Hepatocyte (in vitro differentiated cells): ENCODE results near the gene DPF3. TPM values are rescaled to one million over a fixed set of nuclear protein-coding genes. Genes with fewer than 3 reads are reported as not detected.

Experiments used
- DNase-seq: peaks from one replicate; pipeline ENCODE4 v3.0.0-alpha.2; 2016; ENCODE audit warnings: low spot score
- H2AFZ ChIP-seq: fragments of 200-600 bp; sonication (generic); 2 replicates; pipeline ENCODE4 v1.6.0; 2016; ENCODE audit warnings: antibody characterized with exemption, mild to moderate bottlenecking
- H3K27ac ChIP-seq: fragments of 200-600 bp; sonication (generic); 2 replicates; pipeline ENCODE4 v1.5.1; 2016; ENCODE audit warnings: mild to moderate bottlenecking
- H3K27me3 ChIP-seq: fragments of 200-600 bp; sonication (generic); 2 replicates; pipeline ENCODE4 v1.6.1; 2016
- H3K36me3 ChIP-seq: fragments of 200-600 bp; sonication (generic); replicated peaks from 2 replicates; pipeline ENCODE4 v1.5.1; 2016; ENCODE audit warnings: low read depth; ENCODE audit not compliant: insufficient read depth
- H3K4me1 ChIP-seq: fragments of 200-600 bp; sonication (generic); 2 replicates; pipeline ENCODE4 v1.5.1; 2016; ENCODE audit warnings: mild to moderate bottlenecking, moderate library complexity; ENCODE audit not compliant: insufficient read depth
- H3K4me2 ChIP-seq: fragments of 200-600 bp; sonication (generic); 2 replicates; pipeline ENCODE4 v1.6.0; 2016
- H3K4me3 ChIP-seq: fragments of 200-600 bp; sonication (generic); 2 replicates; pipeline ENCODE4 v1.5.1; 2016; ENCODE audit warnings: mild to moderate bottlenecking
- H3K79me2 ChIP-seq: fragments of 200-600 bp; sonication (generic); 2 replicates; pipeline ENCODE4 v1.6.0; 2017; ENCODE audit warnings: mild to moderate bottlenecking
- H3K9me2 ChIP-seq: fragments of 200-600 bp; sonication (generic); replicated peaks from 2 replicates; pipeline ENCODE4 v1.6.0; 2017; ENCODE audit warnings: mild to moderate bottlenecking; ENCODE audit not compliant: insufficient read depth
- H3K9me3 ChIP-seq: fragments of 200-600 bp; sonication (generic); 2 replicates; pipeline ENCODE4 v1.5.1; 2016; ENCODE audit warnings: low read depth, mild to moderate bottlenecking
- H4K20me1 ChIP-seq: fragments of 200-600 bp; sonication (generic); 2 replicates; pipeline ENCODE4 v1.6.0; 2016; ENCODE audit warnings: mild to moderate bottlenecking; ENCODE audit not compliant: insufficient read depth, poor library complexity, severe bottlenecking
- EZH2 ChIP-seq: fragments of 200-600 bp; sonication (generic); IDR thresholded peaks from 2 replicates; pipeline ENCODE4 v1.6.1; 2016; ENCODE audit warnings: antibody characterized with exemption, mild to moderate bottlenecking, borderline replicate concordance
- EZH2phosphoT487 ChIP-seq: fragments of 200-600 bp; sonication (generic); IDR thresholded peaks from one replicate; pipeline ENCODE4 v1.6.1; 2018; ENCODE audit warnings: antibody characterized with exemption, mild to moderate bottlenecking, low read depth, moderate library complexity; ENCODE audit not compliant: unreplicated experiment, severe bottlenecking
- WGBS: methylation state at CpG from one replicate; pipeline ENCODE4 v1.1.6; 2016; ENCODE audit warnings: low lambda C conversion rate; ENCODE audit errors: missing lambda C conversion rate; 5-methylcytosine and 5-hydroxymethylcytosine counted together
- polyA plus RNA-seq: library from polyadenylated mRNA; unstranded; fragments of >200 nt; fragmentation: Nextera tagmentation; extraction: Ambion mirVana; gene quantifications from 2 replicates; pipeline ENCODE4 v1.2.1, GENCODE V29; 2016
- total RNA-seq: library from RNA; depleted of rRNA; stranded (reverse); fragments of >200 nt; gene quantifications from 2 replicates; pipeline ENCODE4 v1.2.3, GENCODE V29; 2014
- TF ChIP-seq, protein P1 (sequence below): fragments of 200-600 bp; sonication (generic); IDR thresholded peaks from 2 replicates; pipeline ENCODE4 v1.5.1; 2016; ENCODE audit warnings: antibody characterized with exemption, mild to moderate bottlenecking; ENCODE audit not compliant: poor library complexity

DPF3 gene
- total and polyA plus RNA-seq, 2 experiments from 2014 or later: 0.21 to 0.47 TPM

DNA sequence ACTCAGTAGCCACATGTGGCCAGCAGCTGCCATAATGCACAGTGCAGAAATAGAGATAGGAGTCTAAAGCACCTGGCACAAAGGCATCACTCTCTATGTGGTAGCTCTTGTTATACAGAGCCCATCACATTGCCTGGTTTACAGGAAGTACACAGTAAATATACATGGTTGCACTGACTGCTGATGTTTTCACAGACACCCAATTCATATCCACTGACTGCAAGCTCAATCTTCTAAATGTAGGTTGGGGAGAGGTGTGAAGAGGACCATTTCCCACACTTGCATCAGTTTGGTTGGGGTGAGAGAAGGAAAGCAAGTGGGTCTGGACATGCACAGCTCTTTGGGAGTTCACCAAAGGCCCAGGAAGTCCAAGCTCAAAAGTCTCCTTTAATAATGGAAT lies 172.8 kb downstream of the DPF3 start:
- no peak overlapping the region for H3K27ac ChIP-seq
- no peaks in the 10 kb centered on the region for H3K9me3 ChIP-seq
- no peak overlapping the region for H3K4me2 ChIP-seq
- peaks cover 9% of the 10 kb centered on the region for H3K4me1 ChIP-seq
- H3K4me3 ChIP-seq: no peak overlapping the region
- TF ChIP-seq, protein P1, sequence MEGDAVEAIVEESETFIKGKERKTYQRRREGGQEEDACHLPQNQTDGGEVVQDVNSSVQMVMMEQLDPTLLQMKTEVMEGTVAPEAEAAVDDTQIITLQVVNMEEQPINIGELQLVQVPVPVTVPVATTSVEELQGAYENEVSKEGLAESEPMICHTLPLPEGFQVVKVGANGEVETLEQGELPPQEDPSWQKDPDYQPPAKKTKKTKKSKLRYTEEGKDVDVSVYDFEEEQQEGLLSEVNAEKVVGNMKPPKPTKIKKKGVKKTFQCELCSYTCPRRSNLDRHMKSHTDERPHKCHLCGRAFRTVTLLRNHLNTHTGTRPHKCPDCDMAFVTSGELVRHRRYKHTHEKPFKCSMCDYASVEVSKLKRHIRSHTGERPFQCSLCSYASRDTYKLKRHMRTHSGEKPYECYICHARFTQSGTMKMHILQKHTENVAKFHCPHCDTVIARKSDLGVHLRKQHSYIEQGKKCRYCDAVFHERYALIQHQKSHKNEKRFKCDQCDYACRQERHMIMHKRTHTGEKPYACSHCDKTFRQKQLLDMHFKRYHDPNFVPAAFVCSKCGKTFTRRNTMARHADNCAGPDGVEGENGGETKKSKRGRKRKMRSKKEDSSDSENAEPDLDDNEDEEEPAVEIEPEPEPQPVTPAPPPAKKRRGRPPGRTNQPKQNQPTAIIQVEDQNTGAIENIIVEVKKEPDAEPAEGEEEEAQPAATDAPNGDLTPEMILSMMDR: no peak
- TF ChIP-seq EZH2: no peak
- no peak for TF ChIP-seq EZH2phosphoT487
- no peak for DNase-seq
- H4K20me1 ChIP-seq: no peaks in the 10 kb centered on the region
- no peaks in the 10 kb centered on the region for H3K36me3 ChIP-seq
- H3K27me3 ChIP-seq: no peaks in the 10 kb centered on the region
- no peak overlapping the region for H2AFZ ChIP-seq
- no peaks in the 10 kb centered on the region for H3K9me2 ChIP-seq
- H3K79me2 ChIP-seq: no peaks in the 10 kb centered on the region

DNA sequence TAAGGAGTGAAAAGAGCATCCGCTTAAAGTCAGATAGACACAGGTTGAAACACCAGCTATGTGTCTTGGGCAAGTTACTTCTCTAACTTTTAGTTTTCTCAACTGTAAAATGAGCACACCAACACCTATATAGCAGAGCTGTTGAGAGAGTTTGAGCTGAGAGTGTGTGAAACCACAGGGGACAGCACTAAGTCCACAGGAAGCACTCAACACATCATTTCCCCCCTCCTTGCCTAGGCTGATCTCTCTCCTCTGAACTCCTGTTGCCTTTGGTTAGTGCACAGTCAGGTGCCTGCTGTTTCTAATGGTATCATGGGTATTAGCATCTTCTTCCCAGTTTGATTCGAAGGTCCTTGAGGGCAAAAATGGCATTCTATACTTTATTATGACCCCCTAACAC lies 176.7 kb downstream of the DPF3 start:
- no peaks in the 10 kb centered on the region for H3K9me2 ChIP-seq
- H3K4me3 ChIP-seq: no peak overlapping the region
- no peaks in the 10 kb centered on the region for H3K4me1 ChIP-seq
- no peaks in the 10 kb centered on the region for H3K9me3 ChIP-seq
- no peak overlapping the region for H3K4me2 ChIP-seq
- no peak for DNase-seq
- no peak overlapping the region for H3K27ac ChIP-seq
- H4K20me1 ChIP-seq: no peaks in the 10 kb centered on the region
- no peaks in the 10 kb centered on the region for H3K27me3 ChIP-seq
- H3K36me3 ChIP-seq: no peaks in the 10 kb centered on the region
- WGBS: 93% methylated on average over 2 of the region's 2 CpGs
- no peak overlapping the region for H2AFZ ChIP-seq
- no peaks in the 10 kb centered on the region for H3K79me2 ChIP-seq
- TF ChIP-seq EZH2phosphoT487 (no peak), EZH2 (no peak)

DNA sequence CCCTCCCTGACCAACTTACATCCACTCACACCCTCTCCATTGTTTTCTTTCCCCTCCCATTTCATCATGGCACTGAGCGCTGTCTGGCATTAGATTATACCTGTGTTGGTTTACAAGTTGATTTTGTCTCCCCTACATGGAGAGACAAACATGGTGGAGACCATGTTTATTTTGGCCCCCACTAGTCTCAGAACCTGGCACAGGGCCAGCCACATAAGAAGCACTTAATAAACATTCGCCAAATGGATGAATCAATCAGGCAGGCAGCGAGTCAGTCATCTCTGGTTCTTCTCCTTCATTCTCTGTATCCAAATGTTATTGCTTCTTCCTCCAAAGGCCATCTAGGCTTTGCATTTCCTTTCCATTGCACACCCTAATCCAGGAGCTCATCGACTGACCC lies 177.4 kb downstream of the DPF3 start:
- no peak overlapping the region for H2AFZ ChIP-seq
- no peak for TF ChIP-seq EZH2
- no peaks in the 10 kb centered on the region for H3K36me3 ChIP-seq
- H3K9me3 ChIP-seq: no peaks in the 10 kb centered on the region
- H4K20me1 ChIP-seq: no peaks in the 10 kb centered on the region
- no peak overlapping the region for H3K27ac ChIP-seq
- H3K4me2 ChIP-seq: no peak overlapping the region
- no peak overlapping the region for H3K4me3 ChIP-seq
- DNase-seq: no peak
- no peaks in the 10 kb centered on the region for H3K4me1 ChIP-seq
- H3K9me2 ChIP-seq: no peaks in the 10 kb centered on the region
- 81% methylated on average over 4 of the region's 4 CpGs for WGBS
- no peaks in the 10 kb centered on the region for H3K79me2 ChIP-seq
- H3K27me3 ChIP-seq: no peaks in the 10 kb centered on the region

DNA sequence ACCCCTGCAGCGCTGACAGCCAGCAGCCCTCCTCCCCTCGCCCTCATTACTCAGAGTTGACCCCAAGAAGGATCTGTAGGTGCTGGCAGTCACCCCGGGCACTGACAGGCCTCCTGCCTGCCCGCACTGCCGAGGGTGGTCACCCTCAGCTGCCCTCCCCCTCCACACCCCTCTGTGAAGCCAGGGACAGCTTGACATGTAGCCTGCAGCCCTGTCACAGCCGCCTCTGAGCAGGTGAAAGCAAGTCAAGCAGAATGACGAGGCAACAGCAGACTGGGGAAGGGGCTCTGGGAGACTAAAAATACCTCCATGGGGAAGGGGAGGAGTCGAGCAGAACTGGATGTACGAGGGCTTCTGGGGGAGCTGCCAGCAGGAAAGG lies 178.1 kb downstream of the DPF3 start:
- Histone ChIP-seq H3K27me3 (no peaks in the 10 kb centered on the region), H3K9me3 (no peaks in the 10 kb centered on the region)
- TF ChIP-seq, protein P1: no peak
- TF ChIP-seq EZH2phosphoT487: no peak
- TF ChIP-seq EZH2: no peak

More for the DNA sequence above, 178.1 kb downstream of the DPF3 start:
- no peaks in the 10 kb centered on the region for H3K79me2 ChIP-seq
- H3K4me2 ChIP-seq: no peak overlapping the region
- H3K9me2 ChIP-seq: no peaks in the 10 kb centered on the region
- H3K36me3 ChIP-seq: no peaks in the 10 kb centered on the region
- no peaks in the 10 kb centered on the region for H4K20me1 ChIP-seq
- no peak for DNase-seq
- H3K27ac ChIP-seq: no peak overlapping the region
- no peaks in the 10 kb centered on the region for H3K4me1 ChIP-seq
- whole genome bisulfite sequencing: 62% methylated on average over 9 of the region's 9 CpGs
- H2AFZ ChIP-seq: no peak overlapping the region
- H3K4me3 ChIP-seq: no peak overlapping the region
